B cell (primary cell): Measurements from ENCODE around the gene LIX1.

Experiments used
- EZH2 ChIP-seq: IDR thresholded peaks from 2 replicates; pipeline ENCODE4 v1.6.1; 2012; ENCODE audit warnings: borderline replicate concordance, low read depth, mild to moderate bottlenecking, moderate library complexity, low read length; ENCODE audit not compliant: insufficient read depth, poor library complexity, severe bottlenecking
- TF ChIP-seq, protein P1 (sequence below): fragments of 200-600 bp; IDR thresholded peaks from one replicate; pipeline ENCODE4 v1.8.0; 2022; ENCODE audit warnings: antibody characterized with exemption, mild to moderate bottlenecking

DNA sequence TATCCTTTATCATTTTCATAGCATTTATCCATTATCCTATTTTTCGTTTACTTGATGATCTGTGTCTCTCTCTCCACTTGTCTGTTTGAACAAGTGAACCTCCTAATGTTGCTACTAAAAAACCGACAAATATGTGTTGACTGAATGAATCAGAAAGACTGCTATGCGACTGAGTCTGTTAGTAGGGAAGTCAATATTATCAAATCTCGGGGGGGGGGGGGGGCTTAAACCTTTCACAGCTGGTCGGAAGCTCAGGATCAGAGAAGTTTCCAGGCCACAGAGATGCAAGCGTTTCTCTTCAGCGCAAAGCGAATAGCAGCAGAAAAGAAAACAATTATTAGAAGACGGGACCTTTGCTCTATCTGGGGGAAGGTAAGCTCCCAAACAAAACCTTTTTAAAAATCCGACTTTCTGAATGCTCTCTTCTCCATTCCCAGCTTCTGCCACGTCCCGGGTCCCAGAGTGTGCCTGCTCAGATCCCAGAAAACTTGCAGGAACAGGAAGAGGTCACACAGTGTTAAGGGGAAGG, 40.2 kb upstream of the LIX1 start:
- TF ChIP-seq, protein P1, sequence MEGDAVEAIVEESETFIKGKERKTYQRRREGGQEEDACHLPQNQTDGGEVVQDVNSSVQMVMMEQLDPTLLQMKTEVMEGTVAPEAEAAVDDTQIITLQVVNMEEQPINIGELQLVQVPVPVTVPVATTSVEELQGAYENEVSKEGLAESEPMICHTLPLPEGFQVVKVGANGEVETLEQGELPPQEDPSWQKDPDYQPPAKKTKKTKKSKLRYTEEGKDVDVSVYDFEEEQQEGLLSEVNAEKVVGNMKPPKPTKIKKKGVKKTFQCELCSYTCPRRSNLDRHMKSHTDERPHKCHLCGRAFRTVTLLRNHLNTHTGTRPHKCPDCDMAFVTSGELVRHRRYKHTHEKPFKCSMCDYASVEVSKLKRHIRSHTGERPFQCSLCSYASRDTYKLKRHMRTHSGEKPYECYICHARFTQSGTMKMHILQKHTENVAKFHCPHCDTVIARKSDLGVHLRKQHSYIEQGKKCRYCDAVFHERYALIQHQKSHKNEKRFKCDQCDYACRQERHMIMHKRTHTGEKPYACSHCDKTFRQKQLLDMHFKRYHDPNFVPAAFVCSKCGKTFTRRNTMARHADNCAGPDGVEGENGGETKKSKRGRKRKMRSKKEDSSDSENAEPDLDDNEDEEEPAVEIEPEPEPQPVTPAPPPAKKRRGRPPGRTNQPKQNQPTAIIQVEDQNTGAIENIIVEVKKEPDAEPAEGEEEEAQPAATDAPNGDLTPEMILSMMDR: no peak
- no peak for TF ChIP-seq EZH2
